Hematopoietic multipotent progenitor cell treated with erythropoietin and hydrocortisone succinate and interleukin-3 and kit ligand, for 4 days (in vitro differentiated cells): ENCODE results near the gene AP1G2.
"Not testable (repeated sequence)": the region's sequence is repeated elsewhere in the genome, so short reads cannot be mapped to it uniquely, and the experiment has no call there.

Source experiments
- DNase-seq: peaks from one replicate; pipeline ENCODE4 v3.0.0-alpha.2; 2015

The AP1G2 gene

DNA sequence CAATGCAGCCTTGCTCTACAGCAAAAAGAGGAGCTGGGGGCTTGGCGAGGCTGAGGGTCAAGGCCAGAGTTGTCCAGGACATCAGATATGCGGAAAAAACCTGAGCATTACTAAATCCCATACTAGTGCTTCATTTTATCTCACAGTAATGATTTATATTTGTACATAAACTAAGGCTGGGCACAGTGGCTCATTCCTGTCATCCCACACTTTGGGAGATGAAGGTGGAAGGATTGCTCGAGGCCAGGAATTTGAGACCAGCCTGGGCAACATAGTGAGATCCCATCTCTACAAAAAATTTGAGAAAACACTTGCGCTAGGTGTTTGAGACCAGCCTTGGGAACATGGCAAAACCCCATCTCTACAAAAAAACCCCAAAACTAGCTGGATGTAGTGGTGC lies 22.6 kb upstream of the AP1G2 start:
- no peak for DNase-seq

DNA sequence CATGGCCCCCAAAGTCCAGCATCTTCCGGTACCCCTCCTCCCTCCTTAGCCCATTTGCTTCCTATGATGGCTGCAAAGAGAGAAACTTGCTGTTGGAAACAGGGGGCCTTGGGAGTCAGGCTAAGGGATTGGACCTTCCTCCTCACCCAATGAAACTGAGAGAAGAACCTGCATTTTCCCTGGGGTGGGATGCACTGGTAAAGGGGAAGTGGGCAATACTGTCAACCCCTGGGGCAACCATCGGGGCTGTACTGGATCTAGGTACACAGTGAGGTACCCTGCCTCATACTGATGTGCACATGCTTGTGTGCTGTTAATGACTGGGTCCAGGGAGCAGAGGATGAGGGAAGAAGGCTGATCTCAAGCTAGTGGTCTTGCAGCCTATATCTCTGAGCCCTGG lies 22.0 kb upstream of the AP1G2 start:
- no peak for DNase-seq

DNA sequence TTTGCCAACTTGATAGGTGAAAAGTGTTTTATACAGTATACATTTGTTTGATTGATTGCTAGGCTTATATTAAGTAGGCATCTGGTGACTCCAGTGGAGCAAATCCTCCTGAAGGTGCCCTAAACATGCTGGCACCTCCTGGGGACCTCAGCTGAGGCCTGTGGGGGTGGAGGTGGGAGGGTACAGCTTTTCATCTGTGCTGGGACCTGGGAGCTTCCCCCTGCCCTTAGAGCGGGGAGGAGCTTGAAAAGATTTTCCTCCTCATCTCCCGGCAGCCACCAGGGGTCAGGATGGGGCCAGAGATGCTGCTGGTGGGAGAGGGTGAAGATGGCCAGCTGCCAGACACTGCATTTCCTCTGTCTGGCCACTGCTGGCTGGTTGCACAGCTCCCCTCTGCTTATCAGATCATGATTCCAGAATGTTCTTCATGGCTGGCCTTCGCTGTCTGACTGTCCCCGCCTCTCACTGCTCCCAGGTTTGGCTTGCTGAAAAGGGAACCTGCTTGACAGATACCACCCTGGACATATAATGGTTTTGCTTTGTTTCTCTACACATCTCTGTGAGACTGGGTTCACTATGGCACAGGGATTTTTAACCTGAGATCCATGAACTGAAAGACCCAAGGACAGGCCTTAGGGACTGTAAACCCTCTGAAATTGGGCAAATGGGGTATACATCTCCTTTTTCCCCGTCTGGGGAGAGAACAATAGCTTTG lies 21.4 kb upstream of the AP1G2 start:
- DNase-seq = peak; percentile 95

DNA sequence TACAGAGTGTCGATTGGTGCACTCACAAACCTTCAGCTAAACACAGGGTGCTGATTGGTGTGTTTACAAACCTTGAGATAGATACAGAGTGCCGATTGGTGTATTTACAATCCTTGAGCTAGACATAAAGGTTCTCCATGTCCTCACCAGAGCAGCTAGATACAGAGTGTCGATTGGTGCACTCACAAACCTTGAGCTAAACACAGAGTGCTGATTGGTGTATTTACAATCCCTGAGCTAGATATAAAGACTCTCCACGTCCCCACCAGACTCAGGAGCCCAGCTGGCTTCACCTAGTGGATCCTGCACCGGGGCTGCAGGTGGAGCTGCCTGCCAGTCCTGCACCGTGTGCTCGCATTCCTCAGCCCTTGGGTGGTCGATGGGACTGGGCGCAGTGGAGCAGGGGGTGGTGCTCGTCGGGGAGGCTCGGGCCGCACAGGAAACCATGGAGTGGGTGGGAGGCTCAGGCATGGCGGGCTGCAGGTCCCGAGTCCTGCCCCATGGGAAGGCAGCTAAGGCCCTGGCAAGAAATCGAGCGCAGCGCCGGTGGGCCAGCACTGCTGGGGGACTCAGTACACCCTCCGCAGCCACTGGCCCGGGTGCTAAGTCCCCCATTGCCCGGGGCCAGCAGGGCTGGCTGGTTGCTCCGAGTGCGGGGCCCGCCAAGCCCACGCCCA lies 17.1 kb upstream of the AP1G2 start:
- DNase-seq = not testable (repeated sequence)

DNA sequence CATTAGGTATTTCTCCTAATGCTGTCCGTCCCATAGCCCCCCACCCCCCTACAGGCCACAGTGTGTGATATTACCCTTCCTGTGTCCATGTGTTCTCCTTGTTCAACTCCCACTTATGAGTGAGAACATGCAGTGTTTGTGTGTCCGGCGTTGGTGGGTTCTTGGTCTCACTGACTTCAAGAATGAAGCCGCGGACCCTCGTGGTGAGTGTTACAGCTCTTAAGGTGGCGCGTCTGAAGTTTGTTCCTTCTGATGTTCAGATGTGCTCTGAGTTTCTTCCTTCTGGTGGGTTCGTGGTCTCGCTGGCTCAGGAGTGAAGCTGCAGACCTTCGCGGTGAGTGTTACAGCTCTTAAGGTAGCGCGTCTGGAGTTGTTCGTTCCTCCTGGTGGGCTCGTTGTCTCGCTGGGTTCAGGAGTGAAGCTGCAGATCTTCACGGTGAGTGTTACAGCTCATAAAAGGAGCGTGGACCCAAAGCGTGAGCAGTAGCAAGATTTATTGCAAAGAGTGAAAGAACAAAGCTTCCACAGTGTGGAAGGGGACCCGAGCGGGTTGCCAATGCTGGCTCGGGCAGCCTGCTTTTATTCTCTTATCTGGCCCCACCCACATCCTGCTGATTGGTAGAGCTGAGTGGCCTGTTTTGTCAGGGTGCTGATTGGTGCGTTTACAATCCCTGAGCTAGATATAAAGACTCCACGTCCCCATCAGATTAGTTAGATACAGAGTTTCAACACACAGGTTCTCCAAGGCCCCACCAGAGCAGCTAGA lies 16.4 kb upstream of the AP1G2 start:
- DNase-seq = not testable (repeated sequence)

DNA sequence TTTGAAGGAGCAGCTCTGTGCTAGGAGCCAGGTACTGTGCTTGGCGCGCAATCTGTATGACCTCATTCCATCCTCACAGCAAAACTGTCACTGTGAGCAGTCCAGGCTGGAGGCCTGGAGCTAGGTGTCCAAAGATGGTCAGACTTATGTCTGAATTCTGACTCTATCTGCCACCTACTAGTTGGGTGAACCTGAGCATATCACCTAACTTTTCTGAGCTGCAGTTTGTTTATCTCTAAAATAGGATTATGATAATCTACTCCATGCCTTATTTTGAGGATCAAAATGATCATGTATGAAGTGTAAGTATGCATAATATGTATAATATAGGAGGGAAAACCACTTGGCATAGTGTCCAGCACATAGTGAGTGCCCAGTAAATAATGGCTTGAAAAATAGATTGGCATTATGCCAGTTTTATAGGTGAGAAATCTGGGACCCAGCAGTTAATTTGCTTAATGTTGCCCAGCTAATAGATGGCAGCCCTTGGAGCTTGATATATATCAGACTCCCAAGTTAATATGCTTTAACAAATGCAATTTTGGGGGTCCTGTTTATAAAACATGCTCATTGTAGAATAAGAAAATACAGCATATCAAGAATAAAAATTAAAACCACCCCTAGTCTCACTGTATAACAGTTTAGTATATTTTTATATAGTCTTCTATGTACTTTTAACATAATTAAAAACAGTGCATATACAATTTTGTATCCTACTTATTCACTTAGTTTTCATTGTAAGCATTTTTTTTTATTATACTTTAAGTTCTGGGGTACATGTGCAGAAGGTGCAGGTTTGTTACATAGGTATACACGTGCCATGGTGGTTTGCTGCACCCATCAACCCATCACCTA lies 15.5 kb upstream of the AP1G2 start:
- DNase-seq = no peak

DNA sequence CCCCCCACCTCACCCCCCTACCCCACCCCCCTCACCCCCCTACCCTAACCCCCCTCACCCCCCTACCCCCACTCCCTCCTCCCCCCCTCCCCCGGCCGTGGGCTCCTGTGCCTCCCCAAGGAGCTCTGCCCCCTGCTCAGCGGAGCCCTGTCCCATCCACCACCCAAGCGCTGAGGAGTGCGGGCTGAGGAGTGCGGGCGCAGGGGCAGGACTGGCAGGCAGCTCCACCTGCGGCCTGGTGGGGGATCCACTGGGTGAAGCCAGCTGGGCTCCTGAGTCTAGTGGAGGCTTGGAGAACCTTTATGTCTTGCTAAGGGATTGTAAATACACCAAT lies 13.3 kb upstream of the AP1G2 start:
- DNase-seq = no peak

DNA sequence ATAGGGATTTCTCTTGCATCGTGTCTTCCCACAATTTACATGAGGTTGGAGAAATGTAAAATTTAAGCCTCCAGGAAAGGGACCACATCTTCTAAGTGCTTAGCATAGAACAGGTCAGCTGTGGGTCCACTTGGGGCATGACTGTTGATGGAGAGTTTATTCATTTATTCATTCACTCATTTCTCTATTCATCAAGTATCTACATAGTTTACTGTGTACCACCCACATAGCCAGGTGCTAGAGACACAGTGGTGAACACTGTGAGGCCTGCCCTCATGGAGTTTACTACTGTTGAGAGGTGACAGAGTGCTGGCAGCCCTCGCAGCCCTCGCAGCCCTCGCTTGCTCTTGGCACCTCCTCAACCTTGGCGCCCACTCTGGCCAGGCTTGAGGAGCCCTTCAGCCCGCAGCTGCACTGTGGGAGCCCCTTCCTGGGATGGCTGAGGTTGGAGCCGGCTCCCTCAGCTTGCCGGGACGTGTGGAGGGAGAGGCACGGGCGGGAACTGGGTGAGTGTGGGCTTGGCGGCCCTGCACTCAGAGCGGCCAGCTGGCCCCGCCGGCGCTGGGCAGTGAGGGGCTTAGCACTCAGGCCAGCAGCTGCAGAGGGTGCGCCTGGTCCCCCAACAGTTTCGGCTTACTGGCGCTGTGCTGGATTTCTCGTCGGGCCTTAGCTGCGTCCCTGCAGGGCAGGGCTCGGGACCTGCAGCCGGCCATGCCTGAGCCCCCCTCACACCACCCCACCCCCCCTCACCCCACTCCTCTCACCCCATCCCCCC lies 12.7 kb upstream of the AP1G2 start:
- DNase-seq = no peak

DNA sequence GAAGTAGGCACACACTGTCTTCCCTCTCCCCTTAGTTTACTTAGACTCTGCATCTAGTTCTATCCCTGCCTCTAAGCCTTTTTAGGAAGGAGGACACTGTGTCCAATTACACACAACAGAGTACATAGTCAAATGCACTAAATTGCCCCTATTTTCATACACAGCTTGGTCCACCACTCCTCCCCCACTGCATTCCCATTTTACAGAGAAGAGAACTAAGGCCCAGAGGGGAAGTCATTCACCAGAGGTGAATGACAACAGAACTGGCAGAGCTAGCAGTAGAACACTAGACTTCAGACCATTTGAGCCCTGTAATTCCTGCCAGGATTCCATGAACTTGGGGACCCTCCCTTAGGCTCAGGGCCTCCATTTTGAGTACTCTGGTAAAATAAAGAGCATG lies 12.1 kb upstream of the AP1G2 start:
- DNase-seq = no peak

DNA sequence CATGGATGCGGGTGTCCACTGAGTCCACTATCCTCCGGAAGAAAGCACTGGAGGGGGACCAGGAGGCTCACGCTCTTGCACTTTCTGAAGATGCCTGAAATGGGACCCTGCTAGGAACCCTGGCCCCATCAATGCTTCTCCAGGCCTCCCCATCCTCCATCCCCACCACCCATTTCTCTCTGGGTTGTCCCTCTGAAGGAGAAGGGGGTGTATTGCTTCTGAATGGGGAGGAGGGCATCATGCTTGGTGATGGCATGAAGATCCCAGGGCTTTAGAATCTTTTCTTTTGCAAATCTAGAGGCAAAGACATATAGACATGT lies 11.7 kb upstream of the AP1G2 start:
- no peak for DNase-seq

DNA sequence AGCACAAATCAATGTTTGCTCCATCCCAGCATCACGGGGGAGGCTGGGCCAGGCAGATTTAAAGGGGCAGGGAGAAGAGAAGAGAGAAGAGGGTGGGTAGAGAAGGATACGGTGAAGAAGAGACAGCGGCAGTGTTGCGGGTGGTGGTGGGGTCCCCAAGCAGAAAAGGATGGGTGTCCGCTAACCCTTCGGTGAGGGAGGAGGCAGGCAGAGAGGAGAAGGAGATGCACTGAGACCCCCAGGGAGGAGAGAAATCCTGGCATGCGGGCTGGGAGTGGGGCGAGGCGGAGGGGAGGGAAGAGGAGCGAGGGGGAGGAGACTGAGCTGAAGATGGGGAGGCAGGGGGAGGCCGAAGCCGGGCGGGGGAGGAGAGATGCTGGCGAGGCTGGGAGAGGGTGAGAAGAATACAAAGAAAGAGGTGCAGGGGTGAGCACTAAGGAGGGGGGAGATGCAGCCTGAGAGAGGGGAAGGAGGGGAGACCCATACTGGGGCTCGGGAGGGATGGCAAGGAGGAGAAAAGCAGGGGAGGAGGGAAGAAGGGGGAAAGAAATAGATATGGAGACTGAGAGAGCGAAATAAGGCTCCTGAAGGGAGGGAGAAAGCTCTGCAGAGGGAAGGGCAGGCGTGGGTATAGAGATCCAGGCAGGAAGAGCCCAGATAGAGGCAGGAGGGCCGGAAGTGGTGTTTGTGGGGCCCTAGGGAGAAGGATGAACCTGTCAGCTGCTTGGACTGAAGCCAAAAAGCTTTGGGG lies 11.1 kb upstream of the AP1G2 start, which contains the start of gene JPH4:
Gene JPH4 (minus strand): TSS at position 231 of the 751 bp plus-strand sequence. CDS start 1,337 bp downstream, outside the sequence.
- no peak for DNase-seq

DNA sequence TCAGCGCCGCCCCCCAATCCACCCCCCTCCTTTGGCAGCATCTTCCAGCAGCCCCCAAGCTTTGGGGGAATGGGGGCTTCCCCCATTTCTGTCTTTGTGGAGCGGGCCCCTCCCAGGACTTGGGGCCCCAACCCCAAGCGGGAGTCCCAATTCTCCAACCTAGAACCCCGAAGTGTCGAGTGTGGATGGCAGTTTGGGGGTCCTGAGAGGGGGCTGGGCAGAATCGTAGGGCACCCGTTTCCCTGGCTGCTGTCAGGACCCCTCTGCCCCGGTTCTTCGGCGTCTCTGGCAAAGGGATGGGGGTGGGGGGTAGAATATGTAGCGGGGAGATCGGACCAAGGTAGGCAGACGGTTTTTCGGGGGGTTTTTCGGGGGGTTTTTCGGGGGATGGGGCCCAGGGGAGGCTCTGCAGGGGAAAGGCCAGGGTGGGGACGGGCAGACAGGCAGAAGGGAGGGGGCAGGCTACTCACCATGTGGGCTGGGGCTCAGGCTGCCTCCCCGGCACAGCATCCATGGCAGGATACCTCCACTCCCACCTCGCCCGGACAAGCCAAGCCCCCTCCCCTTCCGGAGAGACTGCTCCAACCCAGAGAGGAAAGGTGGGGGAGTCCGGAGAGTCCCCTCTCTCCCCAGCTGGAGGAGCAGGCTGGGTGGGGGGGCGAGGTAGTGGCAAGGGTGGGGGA lies 10.3 kb upstream of the AP1G2 start:
- DNase-seq = no peak

DNA sequence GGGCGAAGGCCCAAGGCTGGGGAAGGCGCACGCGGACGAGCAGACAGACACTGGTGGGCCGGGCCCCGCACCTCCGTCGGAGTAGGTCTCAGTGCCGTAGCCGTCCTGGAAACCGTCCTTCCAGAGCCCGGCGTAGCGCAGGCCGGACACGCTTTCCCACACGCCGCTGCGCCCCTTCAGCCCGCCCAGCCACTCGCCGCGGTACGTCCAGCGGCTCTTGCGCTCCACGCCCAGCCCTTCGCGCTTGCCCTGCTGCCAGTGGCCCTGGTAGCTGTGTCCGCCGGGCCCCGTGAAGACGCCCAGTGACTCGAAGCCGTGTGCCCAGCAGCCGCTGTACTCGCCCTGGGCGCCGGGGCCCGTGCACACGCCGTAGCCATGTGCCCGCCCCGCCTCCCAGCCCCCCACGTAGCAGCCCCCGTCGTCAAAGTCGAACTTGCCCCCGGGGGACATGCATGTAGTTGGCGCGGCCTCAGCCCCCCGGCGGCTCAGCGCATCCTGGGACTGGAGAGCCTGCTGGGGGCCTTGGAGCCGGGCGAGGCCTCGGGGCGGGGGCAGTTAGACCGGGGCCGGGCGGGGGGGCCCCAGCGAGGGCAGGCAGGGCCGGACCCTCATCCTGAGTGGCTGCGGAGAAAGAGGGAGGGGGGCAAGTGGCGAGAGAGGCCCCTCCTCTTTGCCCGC lies 9.6 kb upstream of the AP1G2 start:
- DNase-seq = peak; percentile 42

DNA sequence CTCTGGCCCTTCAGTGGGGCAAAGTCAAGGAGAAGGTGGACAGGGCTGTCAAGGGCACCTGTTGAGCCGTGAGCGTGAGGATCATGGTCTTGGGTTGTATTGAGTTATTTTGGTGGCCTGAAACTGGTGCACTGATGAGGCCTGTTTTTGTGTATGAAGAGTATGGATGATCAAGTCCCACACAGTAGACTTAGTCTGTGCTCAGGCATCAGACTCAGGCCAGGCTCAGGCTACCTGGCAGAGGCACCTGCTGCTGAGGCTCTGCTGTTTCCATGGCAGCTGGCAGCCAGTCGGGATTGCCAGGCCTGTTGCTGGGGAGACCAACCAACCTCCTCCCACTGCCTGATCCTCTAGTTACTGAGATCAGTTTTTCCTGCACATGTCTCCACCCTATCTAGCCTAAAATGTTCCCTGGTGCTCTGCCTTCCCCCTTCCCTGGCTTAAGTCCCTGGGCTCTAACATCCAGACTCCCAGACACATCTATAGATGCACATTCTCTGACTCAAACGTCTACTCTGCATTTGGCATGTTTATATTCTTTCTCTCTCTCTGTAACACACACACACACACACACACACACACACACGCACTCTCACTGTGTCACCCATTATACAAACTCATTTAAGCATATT lies 5.9 kb upstream of the AP1G2 start:
- DNase-seq = no peak

DNA sequence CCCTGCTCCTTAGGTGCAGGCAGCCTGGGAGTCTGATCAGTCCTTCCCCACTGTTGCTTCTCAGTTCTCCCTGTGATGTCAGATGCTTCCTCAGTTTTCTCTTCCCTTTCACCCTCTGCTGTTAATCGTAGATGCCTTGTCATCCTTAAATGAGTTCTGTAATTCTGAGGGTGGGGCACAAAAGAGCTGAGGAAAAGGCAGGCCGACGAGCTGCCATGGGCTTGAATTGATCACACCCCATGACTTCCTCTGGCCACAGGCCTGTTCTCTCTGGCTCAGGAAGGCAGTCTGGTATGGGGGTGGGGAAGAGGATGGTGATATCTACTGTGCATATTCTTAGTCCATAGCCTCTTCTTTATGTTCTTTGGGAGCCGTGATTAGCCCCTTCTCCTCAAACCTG lies 5.2 kb upstream of the AP1G2 start:
- peak; percentile 81 for DNase-seq

DNA sequence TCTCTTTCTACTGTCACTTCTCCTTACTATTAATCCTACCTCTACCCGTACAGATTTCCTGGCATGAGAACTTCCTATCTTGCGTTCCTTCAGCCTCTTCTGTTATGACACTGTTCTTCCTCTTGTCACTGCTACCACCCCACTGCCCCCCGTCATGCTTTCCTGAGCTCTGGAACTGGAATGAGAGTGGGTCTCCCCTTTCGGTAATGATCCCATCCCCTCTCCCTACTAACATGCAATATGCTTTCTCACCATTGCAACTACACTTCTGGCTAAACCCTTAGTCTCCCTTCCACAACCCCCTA lies 4.9 kb upstream of the AP1G2 start:
- no peak for DNase-seq

DNA sequence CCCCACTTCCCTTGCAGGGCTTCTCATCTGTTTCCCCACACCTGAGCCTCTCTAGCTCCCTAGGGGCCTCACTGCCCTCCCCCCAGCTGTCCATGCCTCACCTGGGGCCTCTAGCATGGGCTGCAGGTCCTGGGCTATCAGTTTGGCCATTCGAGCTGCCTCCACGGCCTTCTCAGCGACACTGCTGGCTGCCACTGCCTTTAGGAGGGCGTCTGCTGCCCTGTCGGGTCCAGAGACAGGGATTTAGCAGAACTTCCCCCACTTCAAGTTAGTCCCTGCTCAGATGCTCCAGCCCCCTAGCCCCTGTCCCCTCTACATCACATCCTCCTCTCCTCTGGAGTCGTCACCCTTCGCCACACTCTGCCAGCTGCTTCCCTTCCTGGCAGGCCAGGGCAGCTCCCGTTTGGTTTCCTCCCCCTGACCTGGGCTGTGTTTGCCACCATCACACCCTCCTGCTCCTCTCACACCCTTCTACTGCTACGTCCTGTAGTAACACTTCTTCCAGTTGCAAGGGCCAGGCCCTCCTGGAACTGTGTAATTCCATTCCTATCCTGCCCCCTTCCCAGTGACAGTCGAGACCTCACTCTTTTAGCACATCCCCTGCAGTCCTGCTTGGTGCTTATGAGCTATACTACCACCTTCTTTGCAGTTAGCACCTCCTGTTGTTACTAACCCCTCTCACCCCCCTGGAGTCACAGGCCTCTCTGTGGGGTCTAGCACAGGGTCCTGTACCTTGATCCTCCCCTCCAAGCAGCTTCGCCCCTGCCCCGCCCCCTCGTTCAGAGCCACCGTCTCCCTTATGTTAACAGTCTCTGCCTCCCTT lies 4.3 kb upstream of the AP1G2 start:
- no peak for DNase-seq

DNA sequence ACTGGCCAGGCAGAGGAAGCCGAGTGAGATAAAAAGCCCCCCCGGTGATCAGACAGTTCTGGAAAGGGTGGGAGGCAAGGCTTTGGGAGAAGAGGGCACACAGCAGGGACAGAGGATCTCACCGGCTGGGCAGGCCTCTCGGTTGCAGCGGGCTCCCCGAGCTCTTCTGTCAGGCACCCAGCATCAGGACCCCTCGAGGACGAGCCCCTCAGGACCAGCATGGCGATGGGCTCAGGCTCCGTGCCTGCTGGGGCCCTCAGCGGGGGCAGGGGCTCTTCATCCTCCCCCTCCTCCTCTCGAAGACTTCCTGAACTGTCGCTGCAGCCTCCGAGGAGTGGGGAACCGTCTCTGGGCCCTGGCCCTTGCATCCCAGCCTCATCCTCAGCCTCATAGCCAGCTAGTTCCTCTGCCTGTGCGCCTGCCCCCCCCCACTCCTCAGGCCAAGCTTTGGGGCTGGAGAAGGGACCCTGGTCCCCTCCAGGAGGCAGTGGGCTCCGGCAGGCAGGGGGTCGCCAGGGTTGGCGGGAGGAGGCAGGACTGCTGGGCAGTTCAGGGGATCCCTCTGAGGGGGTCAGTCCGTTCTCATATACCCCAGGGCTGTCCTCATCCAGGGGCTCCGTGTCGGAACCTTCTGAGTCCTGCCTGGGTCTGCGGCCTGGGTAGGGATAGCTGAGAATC lies 3.4 kb upstream of the AP1G2 start:
- DNase-seq = no peak
